Ascending aorta (tissue), 2 donors: ENCODE measurements around the gene IL15. TPM values are rescaled to one million over a fixed set of nuclear protein-coding genes. Genes with fewer than 3 reads are reported as not detected.

Source experiments
- DNase-seq, 2 donors: peaks; one replicate each; pipeline ENCODE4 v3.0.0-alpha.2; 2019; ENCODE audit warnings: low spot score in 2 of 2
- H3K27ac ChIP-seq, 2 donors: fragments of 200-600 bp; sonication (generic); one replicate each; pipeline ENCODE4 v1.5.1; 2016 to 2017; ENCODE audit warnings: mild to moderate bottlenecking in 1 of 2
- H3K27me3 ChIP-seq: fragments of 200-600 bp; sonication (generic); one replicate; pipeline ENCODE4 v1.5.1; 2017
- H3K36me3 ChIP-seq, 2 donors: fragments of 200-600 bp; sonication (generic); one replicate each; pipeline ENCODE4 v1.5.1; 2016
- H3K4me1 ChIP-seq, 2 donors: fragments of 200-600 bp; sonication (generic); one replicate each; pipeline ENCODE4 v1.5.1; 2016 to 2017; ENCODE audit warnings: mild to moderate bottlenecking in 1 of 2
- H3K4me3 ChIP-seq, 2 donors: fragments of 200-600 bp; sonication (generic); one replicate each; pipeline ENCODE4 v1.5.1; 2016 to 2017; ENCODE audit warnings: mild to moderate bottlenecking in 1 of 2
- H3K9me3 ChIP-seq, 2 donors: fragments of 200-600 bp; sonication (generic); one replicate each; pipeline ENCODE4 v1.5.1; 2016
- CTCF ChIP-seq, 3 experiments: fragments of 200-600 bp in 2 of 3; fragments of 450-650 bp in 1 of 3; sonication (generic) in 2 of 3; IDR thresholded peaks; one replicate each; pipeline ENCODE4 v1.5.1; 2016 to 2019; ENCODE audit warnings: antibody characterized with exemption in 3 of 3, mild to moderate bottlenecking in 1 of 3, moderate library complexity in 1 of 3
- intact Hi-C: fragments of 100-400 bp; cut with DNase I; formaldehyde crosslinking; loops from one replicate; pipeline ENCODE4 v1.15.1; 2023
- total RNA-seq: library from RNA; depleted of rRNA; stranded (reverse); fragments of >200 nt; gene quantifications from one replicate; pipeline ENCODE4 v1.1.0, GENCODE V29; 2016

Gene IL15
- total RNA-seq, 1 donor from 2014 or later, result 11.5 TPM

- no peak for DNase-seq
- H3K36me3 ChIP-seq, result no peaks in the 10 kb centered on the region
- H3K4me3 ChIP-seq, result no peak overlapping the region
- no peak overlapping the region for H3K27ac ChIP-seq
- intact Hi-C loops, result no loop called here
- TF ChIP-seq CTCF (IDR thresholded peaks at IDR 0.05), result no peak
- H3K27me3 ChIP-seq, result no peaks in the 10 kb centered on the region
- no peaks in the 10 kb centered on the region for H3K4me1 ChIP-seq
- no peaks in the 10 kb centered on the region for H3K9me3 ChIP-seq
Observed at GRCh38 chr4:141757287-141757686, 120.9 kb downstream of the IL15 start.

GRCh38 chr4:141759796-141760425, 123.5 kb downstream of the IL15 start:
- Histone ChIP-seq H3K9me3 (no peaks in the 10 kb centered on the region), H3K36me3 (no peaks in the 10 kb centered on the region), H3K4me3 (no peak overlapping the region), H3K4me1 (no peaks in the 10 kb centered on the region), H3K27me3 (no peaks in the 10 kb centered on the region), H3K27ac (no peak overlapping the region)
- intact Hi-C loops, result no loop called here
- DNase-seq, result no peak
- TF ChIP-seq CTCF (IDR thresholded peaks at IDR 0.05), result no peak

GRCh38 chr4:141761926-141762325, 125.5 kb downstream of the IL15 start:
- no peak for TF ChIP-seq CTCF (IDR thresholded peaks at IDR 0.05)

GRCh38 chr4:141763374-141763773, 127.0 kb downstream of the IL15 start:
- Histone ChIP-seq H3K4me3 (no peak overlapping the region), H3K27ac (no peak overlapping the region), H3K4me1 (no peaks in the 10 kb centered on the region), H3K9me3 (no peaks in the 10 kb centered on the region), H3K27me3 (no peaks in the 10 kb centered on the region), H3K36me3 (no peaks in the 10 kb centered on the region)
- intact Hi-C loops, result no loop called here
- TF ChIP-seq CTCF (IDR thresholded peaks at IDR 0.05), result no peak
- DNase-seq, result no peak

More at GRCh38 chr4:141761926-141762325, 125.5 kb downstream of the IL15 start:
- no peaks in the 10 kb centered on the region for H3K4me1 ChIP-seq
- no peak for DNase-seq
- H3K4me3 ChIP-seq, result no peak overlapping the region
- no peaks in the 10 kb centered on the region for H3K27me3 ChIP-seq
- intact Hi-C loops, result no loop called here
- no peak overlapping the region for H3K27ac ChIP-seq
- no peaks in the 10 kb centered on the region for H3K9me3 ChIP-seq
- H3K36me3 ChIP-seq, result no peaks in the 10 kb centered on the region

GRCh38 chr4:141768954-141769353, 132.6 kb downstream of the IL15 start:
- Histone ChIP-seq H3K27ac (no peak overlapping the region), H3K4me1 (no peaks in the 10 kb centered on the region), H3K36me3 (no peaks in the 10 kb centered on the region), H3K9me3 (no peaks in the 10 kb centered on the region), H3K27me3 (no peaks in the 10 kb centered on the region), H3K4me3 (no peak overlapping the region)
- DNase-seq, result no peak
- TF ChIP-seq CTCF (IDR thresholded peaks at IDR 0.05), result no peak
- intact Hi-C loops, result no loop called here
